SKM-1 treated with dmso at 0.1 percent for 144 hours (cell line): ENCODE results near the gene TBC1D22A.
"Not testable (repeated sequence)": the region's sequence is repeated elsewhere in the genome, so short reads cannot be mapped to it uniquely, and the experiment has no call there.

Experiments used
- DNase-seq: peaks from one replicate; lab custom pipeline; 2025; ENCODE audit not compliant: unreplicated experiment; lab: John Stamatoyannopoulos, UW

TBC1D22A gene

GRCh38 chr22:47170511-47171440 is 408.3 kb downstream of the TBC1D22A start:
- DNase-seq, result not testable (repeated sequence)

- DNase-seq, result no peak
Observed at GRCh38 chr22:47171441-47172221, 409.2 kb downstream of the TBC1D22A start.

GRCh38 chr22:47172771-47173534 is 410.5 kb downstream of the TBC1D22A start:
- no peak for DNase-seq

GRCh38 chr22:47173535-47174021 is 411.1 kb downstream of the TBC1D22A start:
- no peak for DNase-seq

GRCh38 chr22:47174096-47174495 is 411.6 kb downstream of the TBC1D22A start:
- no peak for DNase-seq

GRCh38 chr22:47174671-47175112 is 412.2 kb downstream of the TBC1D22A start:
- DNase-seq, result no peak

- DNase-seq, result no peak
Observed at GRCh38 chr22:47175151-47176025, 412.9 kb downstream of the TBC1D22A start.

- no peak for DNase-seq
Observed at GRCh38 chr22:47176026-47176389, 413.6 kb downstream of the TBC1D22A start.

GRCh38 chr22:47176573-47177333 is 414.3 kb downstream of the TBC1D22A start:
- no peak for DNase-seq

GRCh38 chr22:47177334-47177815 is 414.9 kb downstream of the TBC1D22A start:
- DNase-seq, result no peak

GRCh38 chr22:47178339-47178738 is 415.9 kb downstream of the TBC1D22A start:
- DNase-seq, result no peak

GRCh38 chr22:47180796-47181195 is 418.3 kb downstream of the TBC1D22A start:
- DNase-seq, result no peak

- no peak for DNase-seq
Observed at GRCh38 chr22:47187176-47187957, 424.9 kb downstream of the TBC1D22A start.

GRCh38 chr22:47188261-47189055 is 426.0 kb downstream of the TBC1D22A start:
- DNase-seq, result no peak

GRCh38 chr22:47189056-47189916 is 426.8 kb downstream of the TBC1D22A start:
- DNase-seq, result no peak

- DNase-seq, result no peak
Observed at GRCh38 chr22:47190276-47190956, 428.0 kb downstream of the TBC1D22A start.
